Neural crest cell (in vitro differentiated cells): Measurements from ENCODE around the gene SLC22A8. TPM values are rescaled to one million over a fixed set of nuclear protein-coding genes. Genes with fewer than 3 reads are reported as not detected.

Experiments
- DNase-seq: peaks from one replicate; pipeline ENCODE4 v3.0.0; 2021; ENCODE audit warnings: low read depth, mixed read lengths, low spot score
- H3K27ac Mint-ChIP-seq: one replicate; pipeline ENCODE4 v1.8.0; 2021; ENCODE audit warnings: mild to moderate bottlenecking, mixed read lengths; ENCODE audit not compliant: unreplicated experiment
- H3K27me3 Mint-ChIP-seq: 2 replicates; pipeline ENCODE4 v1.8.0; 2021; ENCODE audit warnings: low read depth, mild to moderate bottlenecking, mixed read lengths
- H3K36me3 Mint-ChIP-seq: 2 replicates; pipeline ENCODE4 v1.8.0; 2021; ENCODE audit warnings: low read depth, mild to moderate bottlenecking, mixed read lengths
- H3K4me1 Mint-ChIP-seq: 2 replicates; pipeline ENCODE4 v1.8.0; 2021; ENCODE audit warnings: mixed read lengths
- H3K4me3 Mint-ChIP-seq: one replicate; pipeline ENCODE4 v1.8.0; 2021; ENCODE audit warnings: mild to moderate bottlenecking, mixed read lengths
- H3K9me3 Mint-ChIP-seq: 2 replicates; pipeline ENCODE4 v1.8.0; 2021; ENCODE audit warnings: mixed read lengths
- CTCF ChIP-seq: fragments of 200-600 bp; sonication (generic); conservative IDR thresholded peaks from 2 replicates; pipeline ENCODE4 v1.5.0; 2021; ENCODE audit warnings: antibody characterized with exemption, mild to moderate bottlenecking
- total RNA-seq: library from RNA; stranded (reverse); gene quantifications from 2 replicates; pipeline ENCODE4 v1.2.1, GENCODE V29; 2021

Gene SLC22A8
- total RNA-seq, 1 donor from 2014 or later: not detected

- no peaks in the 10 kb centered on the region for H3K4me1 Mint-ChIP-seq
- TF ChIP-seq CTCF: no peak
- no peaks in the 10 kb centered on the region for H3K36me3 Mint-ChIP-seq
- peaks cover 4% of the 10 kb centered on the region for H3K27me3 Mint-ChIP-seq
- no peak for DNase-seq
- H3K27ac Mint-ChIP-seq: no peak overlapping the region
- H3K4me3 Mint-ChIP-seq: no peak overlapping the region
- H3K9me3 Mint-ChIP-seq: no peaks in the 10 kb centered on the region
These were observed 39.5 kb downstream of the SLC22A8 start for GRCh38 chr11:62976109-62976508.

- no peaks in the 10 kb centered on the region for H3K9me3 Mint-ChIP-seq
- DNase-seq: no peak
These were observed 40.7 kb downstream of the SLC22A8 start for GRCh38 chr11:62974848-62975522.

DNA sequence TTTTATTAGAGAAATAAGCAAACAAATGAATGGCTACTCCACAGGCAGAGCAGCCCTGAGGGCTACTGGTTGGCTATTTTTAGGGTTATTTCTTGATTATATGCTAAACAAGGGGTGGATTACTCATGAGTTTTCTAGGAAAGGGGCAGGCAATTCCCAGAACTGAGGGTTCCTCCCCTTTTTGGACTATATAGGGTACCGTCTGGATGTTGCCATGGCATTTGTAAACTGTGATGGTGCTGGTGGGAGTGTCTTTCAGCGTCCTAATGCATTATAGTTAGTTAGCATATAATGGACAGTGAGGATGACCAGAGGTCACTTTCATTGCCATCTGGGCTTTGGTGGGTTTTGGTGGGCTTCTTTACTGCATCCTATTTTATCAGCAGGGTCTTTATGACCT is 50.1 kb downstream of the SLC22A8 start:
- no peak for DNase-seq
- no peaks in the 10 kb centered on the region for H3K36me3 Mint-ChIP-seq
- H3K4me1 Mint-ChIP-seq: no peaks in the 10 kb centered on the region
- peaks cover 35% of the 10 kb centered on the region for H3K27me3 Mint-ChIP-seq
- no peak overlapping the region for H3K27ac Mint-ChIP-seq
- TF ChIP-seq CTCF: no peak
- H3K9me3 Mint-ChIP-seq: no peaks in the 10 kb centered on the region
- H3K4me3 Mint-ChIP-seq: no peak overlapping the region

More at GRCh38 chr11:62974848-62975522, 40.7 kb downstream of the SLC22A8 start:
- Mint-ChIP-seq H3K4me3 (no peak overlapping the region), H3K36me3 (no peaks in the 10 kb centered on the region), H3K27me3 (peaks cover 12% of the 10 kb centered on the region), H3K4me1 (no peaks in the 10 kb centered on the region), H3K27ac (no peak overlapping the region)
- TF ChIP-seq CTCF: peak; percentile 56

GRCh38 chr11:62962391-62962790 is 53.2 kb downstream of the SLC22A8 start:
- DNase-seq: no peak
- Mint-ChIP-seq H3K27me3 (peaks cover 10% of the 10 kb centered on the region), H3K27ac (no peak overlapping the region), H3K4me1 (peaks cover 12% of the 10 kb centered on the region), H3K4me3 (no peak overlapping the region), H3K36me3 (no peaks in the 10 kb centered on the region), H3K9me3 (no peaks in the 10 kb centered on the region)
- no peak for TF ChIP-seq CTCF

GRCh38 chr11:62961017-62961570 is 54.5 kb downstream of the SLC22A8 start:
- Mint-ChIP-seq H3K9me3 (no peaks in the 10 kb centered on the region), H3K27ac (peak overlapping the region; percentile 31), H3K36me3 (no peaks in the 10 kb centered on the region), H3K4me1 (peaks cover 12% of the 10 kb centered on the region), H3K27me3 (no peaks in the 10 kb centered on the region), H3K4me3 (no peak overlapping the region)
- DNase-seq: no peak
- no peak for TF ChIP-seq CTCF
